ENCODE data around the gene PDE11A.

- TF ChIP-seq PATZ1 (CRISPR knock-in tag; IDR thresholded peaks at IDR 0.05; ENCODE audit: borderline replicate concordance) (no peak), ZFP3 (CRISPR knock-in tag; IDR thresholded peaks at IDR 0.05) (no peak), POU6F1 (CRISPR knock-in tag; IDR thresholded peaks at IDR 0.05; ENCODE audit: borderline replicate concordance, low read depth) (no peak), ISL1 (CRISPR knock-in tag; IDR thresholded peaks at IDR 0.05) (no peak), ZNF70 (CRISPR knock-in tag; IDR thresholded peaks at IDR 0.05) (no peak), CREB5 (CRISPR knock-in tag; IDR thresholded peaks at IDR 0.05; ENCODE audit: low read depth) (no peak), OSR1 (CRISPR knock-in tag; IDR thresholded peaks at IDR 0.05) (no peak), BACH2 (CRISPR knock-in tag; IDR thresholded peaks at IDR 0.05; ENCODE audit: borderline replicate concordance) (no peak), ZFP30 (CRISPR knock-in tag; IDR thresholded peaks at IDR 0.05) (no peak), CSDC2 (CRISPR knock-in tag; IDR thresholded peaks at IDR 0.05) (no peak)
These were observed 351.5 kb downstream of the PDE11A start for GRCh38 chr2:177721087-177721486.
